GM12878 (cell line): ENCODE results near the gene CRHR2. TPM values are rescaled to one million over a fixed set of nuclear protein-coding genes. Genes with fewer than 3 reads are reported as not detected.

Experiments
- ATAC-seq: fragments of 200-7000 bp; cut with Tn5 transposase; 3 replicates; pipeline ENCODE4 v1.9.1; 2020; ENCODE audit warnings: mild to moderate bottlenecking, moderate library complexity
- BruUV-seq: library from RNA; stranded (reverse); fragments of 400-500 nt; replicated peaks from 2 replicates; lab custom pipeline; 2021; lab: Mats Ljungman, UMichigan
- CTCF ChIA-PET: fragments of 300-600 bp; sonication (Branson Sonifier 250); formaldehyde crosslinking; extraction: SDS; loops from one replicate; lab custom pipeline; 2021; ENCODE audit warnings: inconsistent platforms; lab: Yijun Ruan, JAX
- POLR2A ChIA-PET: fragments of 350-600 bp; formaldehyde crosslinking; extraction: SDS; loops from one replicate; lab custom pipeline; 2021; ENCODE audit warnings: inconsistent platforms; lab: Charles Lee
- RAD21 ChIA-PET: fragments of 300-600 bp; sonication (Branson Sonifier 250); formaldehyde crosslinking; loops from one replicate; lab custom pipeline; 2023; ENCODE audit warnings: antibody characterized with exemption; ENCODE audit not compliant: unreplicated experiment; lab: Charles Lee
- SMC1A ChIA-PET: fragments of 300-600 bp; sonication (Branson Sonifier 250); formaldehyde crosslinking; loops from one replicate; lab custom pipeline; 2023; ENCODE audit not compliant: unreplicated experiment, uncharacterized antibody; lab: Charles Lee
- DNase-seq: peaks from one replicate; pipeline ENCODE4 v3.0.0-alpha.2; 2011; ENCODE audit warnings: low read depth, low spot score
- FAIRE-seq: peaks from 3 replicates; lab custom pipeline; 2011; peaks lifted over from hg19 to GRCh38; lab: Jason Lieb, UNC
- H2AFZ ChIP-seq: 2 replicates; pipeline ENCODE4 v1.6.0; 2011; ENCODE audit warnings: low read depth, low read length, control low read depth; ENCODE audit not compliant: control insufficient read depth
- H3K27ac ChIP-seq: 2 replicates; pipeline ENCODE4 v1.5.1; 2011; ENCODE audit warnings: control low read depth; ENCODE audit not compliant: control insufficient read depth, insufficient read depth
- H3K27me3 ChIP-seq, 2 experiments: replicated peaks in 1 of 2; 2 replicates each; pipeline versions ENCODE4 v1.6.0 to v1.6.1; 2011; ENCODE audit warnings: low read length in 1 of 2; ENCODE audit not compliant: control insufficient read depth in 2 of 2, insufficient read depth in 2 of 2
- H3K36me3 ChIP-seq, 2 experiments: 2 replicates each; pipeline ENCODE4 v1.5.1; 2011; ENCODE audit warnings: low read length in 1 of 2; ENCODE audit not compliant: control insufficient read depth in 2 of 2, insufficient read depth in 2 of 2
- H3K4me1 ChIP-seq: 2 replicates; pipeline ENCODE4 v1.6.1; 2011; ENCODE audit warnings: mild to moderate bottlenecking, low read length, moderate library complexity, mixed read lengths; ENCODE audit not compliant: control insufficient read depth, insufficient read depth
- H3K4me2 ChIP-seq: 2 replicates; pipeline ENCODE4 v1.6.0; 2011; ENCODE audit warnings: control low read depth; ENCODE audit not compliant: control insufficient read depth, insufficient read depth
- H3K4me3 ChIP-seq: fragments of 200-600 bp; sonication (generic); 2 replicates; pipeline ENCODE4 v1.5.1; 2016
- H3K79me2 ChIP-seq: 2 replicates; pipeline ENCODE4 v1.6.0; 2011; ENCODE audit warnings: low read length; ENCODE audit not compliant: control insufficient read depth, insufficient read depth
- H3K9ac ChIP-seq: 2 replicates; pipeline ENCODE4 v1.8.0; 2011; ENCODE audit warnings: low read length, control low read depth, mixed read lengths; ENCODE audit not compliant: control insufficient read depth, insufficient read depth
- H3K9me3 ChIP-seq: replicated peaks from 3 replicates; pipeline ENCODE4 v1.5.1; 2011; ENCODE audit warnings: mild to moderate bottlenecking, low read length; ENCODE audit not compliant: control insufficient read depth, insufficient read depth
- H4K20me1 ChIP-seq: 2 replicates; pipeline ENCODE4 v1.6.0; 2011; ENCODE audit not compliant: control insufficient read depth, insufficient read depth
- BACH1 ChIP-seq: fragments of 450-650 bp; IDR thresholded peaks from 2 replicates; pipeline ENCODE4 v1.6.1; 2017; ENCODE audit warnings: mild to moderate bottlenecking, borderline replicate concordance
- BMI1 ChIP-seq: fragments of 450-650 bp; IDR thresholded peaks from 2 replicates; pipeline ENCODE4 v1.6.1; 2016; ENCODE audit warnings: mild to moderate bottlenecking, moderate library complexity, borderline replicate concordance
- DPF2 ChIP-seq: fragments of 450-650 bp; IDR thresholded peaks from 2 replicates; pipeline ENCODE4 v1.6.1; 2017; ENCODE audit warnings: mild to moderate bottlenecking
- EP300 ChIP-seq, 2 experiments: fragments of 150-350 bp in 1 of 2; IDR thresholded peaks; 2 replicates each; pipeline ENCODE4 v1.6.1; 2011 to 2012; ENCODE audit warnings: low read depth in 2 of 2, low read length in 2 of 2, borderline replicate concordance in 1 of 2, improper control_type of control experiment in 1 of 2, inconsistent platforms in 1 of 2; ENCODE audit not compliant: control insufficient read depth in 1 of 2
- IRF5 ChIP-seq: fragments of 450-650 bp; IDR thresholded peaks from 2 replicates; pipeline ENCODE4 v1.6.1; 2017; ENCODE audit warnings: borderline replicate concordance
- KAT2A ChIP-seq: conservative IDR thresholded peaks from 2 replicates; pipeline ENCODE4 v1.6.1; 2011; ENCODE audit warnings: low read depth, low read length; ENCODE audit not compliant: control insufficient read depth
- KDM1A ChIP-seq: fragments of 200-600 bp; sonication (generic); IDR thresholded peaks from 2 replicates; pipeline ENCODE4 v1.6.1; 2016; ENCODE audit warnings: borderline replicate concordance
- MEF2A ChIP-seq: IDR thresholded peaks from 2 replicates; pipeline ENCODE4 v1.6.1; 2011; ENCODE audit warnings: low read depth, mild to moderate bottlenecking, low read length, moderate library complexity; ENCODE audit not compliant: insufficient read depth
- MEF2B ChIP-seq: fragments of 450-650 bp; IDR thresholded peaks from 2 replicates; pipeline ENCODE4 v1.6.1; 2018; ENCODE audit warnings: mild to moderate bottlenecking, moderate library complexity; ENCODE audit not compliant: partially characterized antibody, poor library complexity, severe bottlenecking
- MLLT1 ChIP-seq: fragments of 450-650 bp; IDR thresholded peaks from 2 replicates; pipeline ENCODE4 v1.6.1; 2016; ENCODE audit warnings: mild to moderate bottlenecking
- MTA2 ChIP-seq: fragments of 450-650 bp; IDR thresholded peaks from 2 replicates; pipeline ENCODE4 v1.6.1; 2016; ENCODE audit warnings: low read depth, mild to moderate bottlenecking, moderate library complexity
- NFIC ChIP-seq: IDR thresholded peaks from 2 replicates; pipeline ENCODE4 v1.6.1; 2012; ENCODE audit warnings: low read depth, mild to moderate bottlenecking, inconsistent platforms, low read length, moderate library complexity
- SUPT20H ChIP-seq: IDR thresholded peaks from 2 replicates; pipeline ENCODE4 v1.6.1; 2011; ENCODE audit warnings: low read depth, mild to moderate bottlenecking, low read length, moderate library complexity, borderline replicate concordance; ENCODE audit not compliant: control insufficient read depth
- TCF3 ChIP-seq: IDR thresholded peaks from 2 replicates; pipeline ENCODE4 v1.6.1; 2012; ENCODE audit warnings: low read depth, mild to moderate bottlenecking, low read length, borderline replicate concordance; ENCODE audit not compliant: insufficient read depth
- WRNIP1 ChIP-seq: IDR thresholded peaks from 2 replicates; pipeline ENCODE4 v1.6.1; 2011; ENCODE audit warnings: low read depth, low read length, improper control_type of control experiment, borderline replicate concordance
- ZNF217 ChIP-seq: fragments of 450-650 bp; IDR thresholded peaks from 2 replicates; pipeline ENCODE4 v1.6.1; 2017; ENCODE audit warnings: antibody characterized with exemption, mild to moderate bottlenecking
- ZNF622 ChIP-seq: fragments of 450-650 bp; IDR thresholded peaks from 2 replicates; pipeline ENCODE4 v1.6.1; 2017; ENCODE audit warnings: mild to moderate bottlenecking, inconsistent platforms
- WGBS: methylation state at CpG from one replicate; pipeline ENCODE4 v1.1.6; 2016; ENCODE audit warnings: low lambda C conversion rate; ENCODE audit not compliant: insufficient replicate concordance, insufficient coverage; ENCODE audit errors: missing lambda C conversion rate; 5-methylcytosine and 5-hydroxymethylcytosine counted together
- in situ Hi-C: fragments of 300-500 bp; cut with MboI; formaldehyde crosslinking; loops from 9 replicates; pipeline ENCODE4 v1.14.3; 2018; ENCODE audit warnings: mixed read lengths
- intact Hi-C: fragments of 100-400 bp; cut with micrococcal nuclease; formaldehyde crosslinking; loops from one replicate; pipeline ENCODE4 v1.14.2; 2022; ENCODE audit not compliant: unreplicated experiment
- polyA plus RNA-seq, 11 experiments: library from polyadenylated mRNA; depleted of rRNA in 4 of 11; unstranded in 6 of 11; stranded (reverse) in 5 of 11; fragments of >200 nt; fragmentation: Nextera tagmentation in 4 of 11; fragmentation: Illumina TruSeq in 1 of 11; extraction: Ambion mirVana in 4 of 11; extraction: Trizol in 1 of 11; gene quantifications; 1 replicate in 1 of 11; 2 replicates in 10 of 11; pipeline versions ENCODE4 v1.2.1 to v1.2.3, GENCODE V29; 2011 to 2016; ENCODE audit warnings: inconsistent platforms in 2 of 11, missing spikeins in 2 of 11, low read depth in 1 of 11
- total RNA-seq, 4 experiments: library from RNA; depleted of rRNA in 3 of 4; stranded (reverse); fragments of >200 nt in 3 of 4; fragmentation: Illumina TruSeq in 1 of 4; extraction: Trizol in 1 of 4; gene quantifications; 2 replicates each; pipeline versions ENCODE4 v1.2.1 to v1.2.3, GENCODE V29; 2013 to 2021
- TF ChIP-seq, protein P1 (sequence below): IDR thresholded peaks from 2 replicates; pipeline ENCODE4 v1.6.1; 2011; ENCODE audit warnings: low read depth, low read length, improper control_type of control experiment, borderline replicate concordance
- TF ChIP-seq, protein P2 (sequence below): IDR thresholded peaks from 2 replicates; pipeline ENCODE4 v1.6.1; 2012; ENCODE audit warnings: low read depth, low read length, improper control_type of control experiment

Gene CRHR2
- total and polyA plus RNA-seq, 10 of the 15 experiments (the other 5 are each of a cell fraction or from before 2014, with no cell fraction given), result not detected

DNA sequence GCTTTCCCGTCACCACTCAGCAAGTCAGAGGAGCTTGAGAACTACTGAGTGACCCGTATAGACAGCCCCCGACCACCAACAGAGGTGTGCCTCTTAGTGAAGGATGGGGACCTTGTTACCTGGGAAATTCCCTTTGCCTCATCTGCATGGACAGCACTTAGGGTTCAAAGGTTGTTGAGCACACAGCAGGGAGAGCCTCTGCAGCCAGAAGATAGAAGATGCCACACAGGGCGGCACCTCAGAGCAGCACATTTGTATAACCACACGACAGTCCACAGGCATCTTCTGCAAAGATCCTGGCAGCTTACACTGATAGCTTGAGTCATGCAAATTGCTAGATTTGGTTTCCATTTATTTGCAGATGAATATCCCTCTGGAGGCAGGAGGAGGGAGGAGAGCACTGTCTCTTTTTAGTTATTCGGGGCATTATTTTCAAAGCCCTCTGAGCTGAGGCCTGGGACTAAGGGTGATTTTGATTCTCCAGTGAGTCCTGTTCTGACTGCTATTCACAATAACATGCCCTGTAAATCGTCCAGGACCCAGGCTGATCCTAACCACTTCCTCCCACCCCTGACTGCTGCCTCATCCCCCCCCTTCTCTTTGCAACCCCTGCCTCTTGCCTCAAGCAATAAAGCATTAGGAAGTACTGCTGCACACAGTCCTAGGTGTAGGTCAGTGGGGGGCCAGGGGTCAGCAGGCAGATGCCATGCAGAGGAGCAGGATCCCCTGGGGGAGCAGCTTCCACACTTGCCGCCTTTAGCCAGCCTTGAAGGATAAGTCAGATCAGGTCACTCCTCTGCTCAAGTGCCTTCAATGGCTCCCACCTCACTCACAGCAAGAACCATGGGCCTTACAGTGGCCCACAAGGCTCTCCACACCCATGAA, 45.0 kb upstream of the CRHR2 start:
- intact Hi-C loops (no loop called here), in situ Hi-C loops (no loop called here)
- no peak overlapping the region for H3K27ac ChIP-seq
- no peaks in the 10 kb centered on the region for H3K36me3 ChIP-seq
- POLR2A ChIA-PET, result no interaction called here
- SMC1A ChIA-PET, result interaction anchor here (1.3 to 2.4 kb wide), 2 partner anchors 11 to 12 kb away, joined by 3 to 8 read pairs; no protein-coding TSS in a partner anchor
- H3K4me1 ChIP-seq, result no peaks in the 10 kb centered on the region
- H3K9ac ChIP-seq, result no peak overlapping the region
- no peak for TF ChIP-seq ZNF622
- no peak for TF ChIP-seq MTA2
- no peak for TF ChIP-seq BMI1
- no peak for TF ChIP-seq SUPT20H
- TF ChIP-seq DPF2, result no peak
- TF ChIP-seq, protein P1, sequence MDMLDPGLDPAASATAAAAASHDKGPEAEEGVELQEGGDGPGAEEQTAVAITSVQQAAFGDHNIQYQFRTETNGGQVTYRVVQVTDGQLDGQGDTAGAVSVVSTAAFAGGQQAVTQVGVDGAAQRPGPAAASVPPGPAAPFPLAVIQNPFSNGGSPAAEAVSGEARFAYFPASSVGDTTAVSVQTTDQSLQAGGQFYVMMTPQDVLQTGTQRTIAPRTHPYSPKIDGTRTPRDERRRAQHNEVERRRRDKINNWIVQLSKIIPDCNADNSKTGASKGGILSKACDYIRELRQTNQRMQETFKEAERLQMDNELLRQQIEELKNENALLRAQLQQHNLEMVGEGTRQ, result no peak
- TF ChIP-seq KDM1A, result no peak
- no peak for TF ChIP-seq WRNIP1
- TF ChIP-seq IRF5, result no peak
- no peak for TF ChIP-seq BACH1
- TF ChIP-seq NFIC, result no peak
- no peak for TF ChIP-seq EP300 (IDR thresholded peaks at IDR 0.05; ENCODE audit: borderline replicate concordance in 1 of 2, control insufficient read depth in 1 of 2, low read depth in 2 of 2, low read length in 2 of 2)
- TF ChIP-seq, protein P2, sequence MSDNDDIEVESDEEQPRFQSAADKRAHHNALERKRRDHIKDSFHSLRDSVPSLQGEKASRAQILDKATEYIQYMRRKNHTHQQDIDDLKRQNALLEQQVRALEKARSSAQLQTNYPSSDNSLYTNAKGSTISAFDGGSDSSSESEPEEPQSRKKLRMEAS, result no peak
- no peak for TF ChIP-seq MLLT1
- TF ChIP-seq ZNF217, result no peak
- TF ChIP-seq MEF2A, result no peak
- TF ChIP-seq TCF3, result no peak
- no peak for TF ChIP-seq KAT2A
- no peak for TF ChIP-seq MEF2B
- RAD21 ChIA-PET, result no interaction called here
- no peak for DNase-seq
- peak overlapping the region; percentile 6; the same call in 1 of the 2 replicates for H2AFZ ChIP-seq
- H3K4me2 ChIP-seq, result peak overlapping the region; percentile 17; the same call in 1 of the 2 replicates
- FAIRE-seq, result no peak
- no peak overlapping the region for H3K4me3 ChIP-seq
- no TSS peak for BruUV-seq
- H4K20me1 ChIP-seq, result no peaks in the 10 kb centered on the region
- H3K79me2 ChIP-seq, result no peaks in the 10 kb centered on the region
- peak; percentile 82 for ATAC-seq
- no peaks in the 10 kb centered on the region for H3K9me3 ChIP-seq
- H3K27me3 ChIP-seq, result peaks cover 6% of the 10 kb centered on the region in 2 experiments; a peak in 3 of 4 replicates
- WGBS, result 31% methylated on average over 8 of the region's 8 CpGs
- CTCF ChIA-PET, result interaction anchor here (0.9 to 1.7 kb wide), 3 partner anchors 12 to 178 kb away, joined by 3 read pairs; no protein-coding TSS in a partner anchor
